Endothelial cell (in vitro differentiated cells): ENCODE results near the gene BBS5. TPM values are rescaled to one million over a fixed set of nuclear protein-coding genes. Genes with fewer than 3 reads are reported as not detected.

Experiments used
- DNase-seq: peaks from one replicate; pipeline ENCODE4 v3.0.0; 2021; ENCODE audit warnings: low spot score
- H3K27ac Mint-ChIP-seq: one replicate; pipeline ENCODE4 v1.8.0; 2021; ENCODE audit warnings: mixed read lengths, inconsistent platforms; ENCODE audit not compliant: unreplicated experiment
- H3K27me3 Mint-ChIP-seq: one replicate; pipeline ENCODE4 v1.8.0; 2021; ENCODE audit warnings: mild to moderate bottlenecking, moderate library complexity, mixed read lengths, inconsistent platforms; ENCODE audit not compliant: unreplicated experiment
- H3K36me3 Mint-ChIP-seq: one replicate; pipeline ENCODE4 v1.8.0; 2021; ENCODE audit warnings: mild to moderate bottlenecking, low read depth, mixed read lengths, inconsistent platforms; ENCODE audit not compliant: unreplicated experiment
- H3K4me1 Mint-ChIP-seq: one replicate; pipeline ENCODE4 v1.8.0; 2021; ENCODE audit warnings: mild to moderate bottlenecking, mixed read lengths, inconsistent platforms; ENCODE audit not compliant: unreplicated experiment
- H3K4me3 Mint-ChIP-seq: one replicate; pipeline ENCODE4 v1.8.0; 2021; ENCODE audit warnings: mild to moderate bottlenecking, mixed read lengths, inconsistent platforms; ENCODE audit not compliant: unreplicated experiment
- H3K9me3 Mint-ChIP-seq: one replicate; pipeline ENCODE4 v1.8.0; 2021; ENCODE audit warnings: mixed read lengths, inconsistent platforms; ENCODE audit not compliant: unreplicated experiment
- total RNA-seq: library from RNA; stranded (reverse); fragmentation: NEBNext Ultra II Directional; extraction: Animal tissue kit (Norgen Biotek cat#: 25700); gene quantifications from one replicate; pipeline ENCODE4 v1.2.1, GENCODE V29; 2021; ENCODE audit not compliant: unreplicated experiment
- TF ChIP-seq, protein P1 (sequence below): fragments of 200-600 bp; sonication (generic); IDR thresholded peaks from one replicate; pipeline ENCODE4 v1.5.0; 2021; ENCODE audit warnings: antibody characterized with exemption; ENCODE audit not compliant: unreplicated experiment

Gene BBS5
- total RNA-seq, 1 donor from 2014 or later = 3.2 TPM

DNA sequence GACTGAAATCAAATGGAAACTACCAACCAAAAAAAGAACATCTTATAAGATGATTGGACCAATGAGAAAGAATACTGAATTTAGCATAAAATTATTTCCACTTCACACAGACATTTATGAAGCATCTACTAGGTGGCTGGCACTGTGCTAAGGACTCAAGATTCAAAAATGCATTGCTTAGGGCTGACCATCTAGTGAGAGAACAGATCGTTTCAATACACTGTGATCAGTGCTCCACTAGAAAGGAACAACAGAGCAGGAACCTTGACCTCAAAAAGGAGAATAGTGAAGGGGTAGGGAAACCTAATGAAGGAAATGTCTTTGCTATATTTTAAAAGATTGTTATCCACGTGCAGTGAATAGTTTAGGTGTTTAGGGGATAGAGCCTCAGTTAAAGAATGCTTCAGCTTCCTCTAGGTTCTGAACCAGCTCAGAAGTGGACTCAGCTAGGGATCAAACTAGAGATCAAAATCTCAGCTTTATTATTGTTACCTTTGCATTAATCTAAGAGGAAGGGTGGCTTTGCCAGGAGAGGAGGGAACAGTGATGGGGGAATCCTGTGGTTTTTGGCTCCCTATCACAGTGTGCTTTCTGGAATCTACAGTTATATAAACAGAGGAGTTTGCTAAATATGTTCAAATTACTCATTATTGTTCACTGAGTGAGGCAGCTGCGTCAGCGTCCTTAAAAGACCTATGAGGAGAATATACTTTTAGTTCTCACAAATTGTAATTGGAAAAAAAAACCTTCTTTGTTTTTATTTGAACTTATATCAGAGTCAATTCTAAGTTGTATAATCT, 16.2 kb upstream of the BBS5 start:
- Mint-ChIP-seq H3K36me3 (no peaks in the 10 kb centered on the region), H3K27me3 (peaks cover 1% of the 10 kb centered on the region), H3K9me3 (no peaks in the 10 kb centered on the region), H3K27ac (no peak overlapping the region), H3K4me3 (no peak overlapping the region), H3K4me1 (no peaks in the 10 kb centered on the region)
- TF ChIP-seq, protein P1, sequence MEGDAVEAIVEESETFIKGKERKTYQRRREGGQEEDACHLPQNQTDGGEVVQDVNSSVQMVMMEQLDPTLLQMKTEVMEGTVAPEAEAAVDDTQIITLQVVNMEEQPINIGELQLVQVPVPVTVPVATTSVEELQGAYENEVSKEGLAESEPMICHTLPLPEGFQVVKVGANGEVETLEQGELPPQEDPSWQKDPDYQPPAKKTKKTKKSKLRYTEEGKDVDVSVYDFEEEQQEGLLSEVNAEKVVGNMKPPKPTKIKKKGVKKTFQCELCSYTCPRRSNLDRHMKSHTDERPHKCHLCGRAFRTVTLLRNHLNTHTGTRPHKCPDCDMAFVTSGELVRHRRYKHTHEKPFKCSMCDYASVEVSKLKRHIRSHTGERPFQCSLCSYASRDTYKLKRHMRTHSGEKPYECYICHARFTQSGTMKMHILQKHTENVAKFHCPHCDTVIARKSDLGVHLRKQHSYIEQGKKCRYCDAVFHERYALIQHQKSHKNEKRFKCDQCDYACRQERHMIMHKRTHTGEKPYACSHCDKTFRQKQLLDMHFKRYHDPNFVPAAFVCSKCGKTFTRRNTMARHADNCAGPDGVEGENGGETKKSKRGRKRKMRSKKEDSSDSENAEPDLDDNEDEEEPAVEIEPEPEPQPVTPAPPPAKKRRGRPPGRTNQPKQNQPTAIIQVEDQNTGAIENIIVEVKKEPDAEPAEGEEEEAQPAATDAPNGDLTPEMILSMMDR = no peak
- no peak for DNase-seq

DNA sequence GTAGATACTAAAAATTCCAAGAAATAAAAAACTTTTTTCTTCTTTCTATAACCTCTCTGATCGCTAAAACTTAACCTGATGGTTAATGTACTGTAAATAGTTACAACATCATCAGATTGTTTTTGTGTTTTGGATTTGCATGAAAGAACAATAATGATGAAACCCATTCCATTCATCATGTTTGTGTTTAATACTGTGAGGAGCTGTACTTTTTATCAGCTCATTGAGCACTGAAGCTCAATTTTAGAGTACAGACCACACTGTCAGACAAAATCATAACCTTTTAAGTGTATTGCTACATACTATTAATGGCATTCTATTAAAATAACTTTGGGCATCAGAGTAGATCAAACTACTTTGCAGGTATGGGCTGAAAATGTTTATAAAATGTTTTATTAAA, 14.8 kb upstream of the BBS5 start:
- Mint-ChIP-seq H3K4me3 (no peak overlapping the region), H3K9me3 (no peaks in the 10 kb centered on the region), H3K4me1 (no peaks in the 10 kb centered on the region), H3K27ac (no peak overlapping the region), H3K36me3 (no peaks in the 10 kb centered on the region), H3K27me3 (no peaks in the 10 kb centered on the region)
- no peak for DNase-seq
- TF ChIP-seq, protein P1 = no peak

DNA sequence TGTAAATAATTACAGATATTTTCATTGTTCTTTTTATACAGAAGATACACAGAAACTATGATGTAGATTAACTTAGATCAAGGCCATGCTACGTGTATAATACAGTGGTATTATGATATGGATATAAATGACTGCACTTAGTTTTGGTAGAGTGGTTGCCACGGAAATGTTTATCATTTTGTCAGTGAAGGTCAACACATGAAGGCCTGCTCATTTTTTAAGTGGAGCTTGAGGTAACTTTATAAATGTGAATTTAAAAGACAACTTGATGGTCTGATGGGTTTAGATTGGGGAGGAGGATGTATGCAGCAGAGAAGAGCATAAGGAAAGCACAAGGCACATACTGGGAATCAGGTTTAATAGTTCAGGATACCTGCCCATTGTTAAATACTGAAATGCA, 14.4 kb upstream of the BBS5 start:
- DNase-seq = no peak
- Mint-ChIP-seq H3K27me3 (no peaks in the 10 kb centered on the region), H3K27ac (no peak overlapping the region), H3K4me1 (no peaks in the 10 kb centered on the region), H3K36me3 (no peaks in the 10 kb centered on the region), H3K4me3 (no peak overlapping the region), H3K9me3 (no peaks in the 10 kb centered on the region)
- TF ChIP-seq, protein P1 = no peak

DNA sequence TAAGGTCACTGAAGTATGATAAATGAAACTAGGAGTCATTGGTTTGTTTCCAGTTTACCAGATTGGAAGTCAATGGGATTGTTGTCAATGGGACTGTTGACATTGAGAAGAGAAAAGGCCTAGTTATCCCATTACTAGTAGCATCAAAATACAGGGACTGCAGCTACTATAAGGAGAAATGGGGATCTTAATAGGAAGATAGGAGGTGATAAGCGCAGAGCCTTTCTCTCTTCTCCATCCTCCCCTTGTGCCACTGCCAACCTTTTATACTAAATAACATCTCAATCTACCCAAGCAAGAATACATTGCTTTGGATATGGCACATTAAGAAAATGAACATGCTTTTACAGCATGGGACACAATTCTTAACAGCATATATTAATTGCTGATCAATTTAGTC, 10.5 kb upstream of the BBS5 start:
- H3K36me3 Mint-ChIP-seq = no peaks in the 10 kb centered on the region
- no peaks in the 10 kb centered on the region for H3K9me3 Mint-ChIP-seq
- H3K4me1 Mint-ChIP-seq = no peaks in the 10 kb centered on the region
- TF ChIP-seq, protein P1 = no peak
- H3K27ac Mint-ChIP-seq = no peak overlapping the region
- no peak for DNase-seq
- H3K27me3 Mint-ChIP-seq = no peaks in the 10 kb centered on the region
- H3K4me3 Mint-ChIP-seq = no peak overlapping the region

DNA sequence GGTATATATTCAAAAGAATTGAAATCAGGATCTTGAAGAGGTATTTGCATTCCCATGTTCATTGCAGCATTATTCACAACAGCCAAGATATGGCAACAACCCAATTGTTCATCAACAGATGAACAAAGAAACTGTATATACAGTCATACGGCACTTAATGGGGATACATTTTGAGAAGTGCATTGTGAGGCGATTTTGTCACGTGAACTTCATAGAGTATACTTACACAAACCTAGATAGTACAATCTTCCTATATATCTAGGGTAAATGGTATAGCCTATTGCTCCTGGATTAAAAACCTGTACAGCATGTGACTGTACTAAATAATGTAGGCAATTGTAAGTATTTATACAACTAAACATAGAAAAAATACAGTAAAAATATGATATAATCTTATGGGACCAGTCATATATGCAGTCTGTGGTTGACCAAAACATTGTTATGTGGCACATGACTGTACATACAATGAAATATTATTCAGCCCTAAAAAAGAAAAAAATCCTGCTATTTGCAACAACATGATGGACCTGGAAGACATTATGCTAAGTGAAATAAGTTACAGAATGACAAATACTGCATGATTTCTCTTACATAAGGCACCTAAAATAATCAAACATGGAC, 9.2 kb upstream of the BBS5 start:
- Mint-ChIP-seq H3K27ac (no peak overlapping the region), H3K27me3 (no peaks in the 10 kb centered on the region), H3K36me3 (no peaks in the 10 kb centered on the region), H3K9me3 (no peaks in the 10 kb centered on the region), H3K4me1 (no peaks in the 10 kb centered on the region), H3K4me3 (no peak overlapping the region)
- no peak for DNase-seq
- TF ChIP-seq, protein P1 = no peak
